Lower leg skin (tissue), 4 donors: ENCODE data around the gene AGL. TPM values are rescaled to one million over a fixed set of nuclear protein-coding genes. Genes with fewer than 3 reads are reported as not detected.

Experiments
- DNase-seq, 2 donors: peaks; one replicate each; pipeline ENCODE4 v3.0.0-alpha.2; 2019; ENCODE audit warnings: low spot score in 2 of 2
- H3K4me3 ChIP-seq: fragments of 200-600 bp; sonication (generic); 2 replicates; pipeline ENCODE4 v1.5.1; 2017; ENCODE audit warnings: mild to moderate bottlenecking, low read depth; ENCODE audit not compliant: poor library complexity, severe bottlenecking
- POLR2A ChIP-seq, 2 donors: fragments of 450-650 bp; IDR thresholded peaks; one replicate each; pipeline ENCODE4 v1.6.1; 2016 to 2017; ENCODE audit warnings: antibody characterized with exemption in 2 of 2, mild to moderate bottlenecking in 1 of 2, moderate library complexity in 1 of 2
- WGBS, 2 donors: methylation state at CpG; one replicate each; pipeline ENCODE4 v1.1.5; 2018; 5-methylcytosine and 5-hydroxymethylcytosine counted together
- intact Hi-C: fragments of 100-400 bp; cut with DNase I; formaldehyde crosslinking; loops from one replicate; pipeline ENCODE4 v1.15.0; 2023; ENCODE audit warnings: low total_unique reads
- total RNA-seq, 4 donors: library from RNA; depleted of rRNA; stranded (reverse); fragments of >200 nt; gene quantifications; one replicate each; pipeline ENCODE4 v1.1.0, GENCODE V29; 2016
- TF ChIP-seq, protein P1 (sequence below), 3 donors: fragments of 450-650 bp; IDR thresholded peaks; one replicate each; pipeline ENCODE4 v1.5.1; 2016; ENCODE audit warnings: antibody characterized with exemption in 3 of 3, mild to moderate bottlenecking in 3 of 3, moderate library complexity in 2 of 3

The AGL gene
- total RNA-seq, 4 donors from 2014 or later = 8.1 to 12.9 (median 8.8) TPM

DNA sequence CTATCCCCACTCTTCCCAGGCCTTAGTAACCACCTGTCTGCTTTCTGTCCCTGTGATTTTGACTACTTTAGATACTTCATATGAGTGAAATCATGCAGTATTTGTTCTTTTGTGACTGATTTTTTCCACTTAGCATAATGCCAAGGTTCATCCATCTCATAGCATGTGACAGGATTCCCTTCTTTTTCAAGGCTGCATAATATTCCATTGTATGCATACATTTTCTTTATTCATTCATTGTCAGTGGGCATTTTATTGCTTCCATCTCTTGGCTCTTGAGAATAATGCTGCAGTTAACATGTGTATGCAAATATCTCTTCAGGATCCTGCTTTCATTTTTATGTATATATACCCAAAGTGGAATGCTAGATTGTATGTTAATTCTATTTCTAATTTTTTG lies 56.4 kb downstream of the AGL start:
- intact Hi-C loops = no loop called here
- no peak overlapping the region for H3K4me3 ChIP-seq
- DNase-seq = no peak
- TF ChIP-seq, protein P1, sequence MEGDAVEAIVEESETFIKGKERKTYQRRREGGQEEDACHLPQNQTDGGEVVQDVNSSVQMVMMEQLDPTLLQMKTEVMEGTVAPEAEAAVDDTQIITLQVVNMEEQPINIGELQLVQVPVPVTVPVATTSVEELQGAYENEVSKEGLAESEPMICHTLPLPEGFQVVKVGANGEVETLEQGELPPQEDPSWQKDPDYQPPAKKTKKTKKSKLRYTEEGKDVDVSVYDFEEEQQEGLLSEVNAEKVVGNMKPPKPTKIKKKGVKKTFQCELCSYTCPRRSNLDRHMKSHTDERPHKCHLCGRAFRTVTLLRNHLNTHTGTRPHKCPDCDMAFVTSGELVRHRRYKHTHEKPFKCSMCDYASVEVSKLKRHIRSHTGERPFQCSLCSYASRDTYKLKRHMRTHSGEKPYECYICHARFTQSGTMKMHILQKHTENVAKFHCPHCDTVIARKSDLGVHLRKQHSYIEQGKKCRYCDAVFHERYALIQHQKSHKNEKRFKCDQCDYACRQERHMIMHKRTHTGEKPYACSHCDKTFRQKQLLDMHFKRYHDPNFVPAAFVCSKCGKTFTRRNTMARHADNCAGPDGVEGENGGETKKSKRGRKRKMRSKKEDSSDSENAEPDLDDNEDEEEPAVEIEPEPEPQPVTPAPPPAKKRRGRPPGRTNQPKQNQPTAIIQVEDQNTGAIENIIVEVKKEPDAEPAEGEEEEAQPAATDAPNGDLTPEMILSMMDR (IDR thresholded peaks at IDR 0.05) = no peak
- TF ChIP-seq POLR2A (IDR thresholded peaks at IDR 0.05) = no peak

DNA sequence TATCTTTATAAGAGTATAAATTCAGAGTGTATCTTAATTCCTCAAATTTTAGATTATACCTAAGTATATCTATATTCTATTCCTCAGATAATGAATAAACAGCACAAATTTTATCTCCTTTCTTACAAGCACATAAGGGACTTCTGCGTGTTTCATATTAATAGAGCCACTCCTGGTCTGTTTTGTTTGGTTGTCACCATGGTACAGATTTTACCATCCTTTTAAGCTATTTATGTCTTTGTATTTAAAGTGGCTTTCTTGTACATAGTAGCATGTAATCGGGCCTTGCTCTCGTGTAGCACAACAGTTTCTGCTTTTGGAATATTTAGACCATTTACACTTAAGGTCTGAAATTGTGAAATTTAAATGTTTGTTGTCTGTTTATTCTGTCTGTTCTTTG lies 67.1 kb downstream of the AGL start:
- WGBS, 2 donors = 80 to 89% methylated on average over 3 of the region's 3 CpGs
- intact Hi-C loops = no loop called here

DNA sequence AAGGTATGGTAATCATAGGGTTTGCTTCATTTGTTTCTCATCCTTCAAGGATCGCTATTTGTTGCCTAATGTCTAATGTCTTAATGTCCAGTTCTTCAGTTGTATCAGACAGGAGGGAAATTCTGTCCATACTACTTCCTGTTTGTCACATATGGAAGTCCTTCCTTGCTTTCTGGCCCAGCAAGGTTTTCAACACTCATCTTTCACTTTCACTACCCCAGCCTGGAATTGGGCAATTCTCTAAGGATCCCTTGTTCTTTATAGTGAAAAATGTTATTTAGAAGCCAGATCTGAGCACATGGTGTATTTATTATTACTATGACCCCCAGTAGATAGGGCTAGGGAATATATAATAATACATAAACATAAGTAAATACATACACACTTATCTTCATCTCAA lies 69.1 kb downstream of the AGL start:
- no peak for TF ChIP-seq POLR2A (IDR thresholded peaks at IDR 0.05)
- TF ChIP-seq, protein P1 (IDR thresholded peaks at IDR 0.05) = no peak
- H3K4me3 ChIP-seq = no peak overlapping the region
- no peak for DNase-seq
- 87% methylated on average over 1 of the region's 1 CpG for WGBS, 2 donors
- intact Hi-C loops = no loop called here

More for the DNA sequence above, 67.1 kb downstream of the AGL start:
- DNase-seq = no peak
- H3K4me3 ChIP-seq = no peak overlapping the region
- TF ChIP-seq, protein P1 (IDR thresholded peaks at IDR 0.05) = no peak
- TF ChIP-seq POLR2A (IDR thresholded peaks at IDR 0.05) = no peak

DNA sequence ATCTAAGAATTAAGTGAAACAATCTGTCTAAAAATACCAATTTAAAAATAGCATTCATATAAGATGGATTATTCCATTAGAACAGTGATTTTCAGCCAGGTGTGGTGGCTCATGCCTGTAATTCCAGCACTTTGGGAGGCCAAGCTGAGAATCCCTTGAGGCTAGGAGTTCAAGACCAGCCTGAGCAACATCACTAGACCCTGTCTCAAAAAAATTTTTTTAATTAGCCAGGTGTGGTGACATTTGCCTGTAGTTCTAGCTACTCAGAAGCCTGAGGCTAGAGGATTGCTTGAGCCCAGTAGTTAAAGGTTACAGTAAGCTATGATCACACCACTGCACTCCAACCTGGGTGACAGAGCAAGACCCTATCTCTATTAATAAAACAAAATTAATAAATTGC lies 84.6 kb downstream of the AGL start:
- H3K4me3 ChIP-seq = no peak overlapping the region
- intact Hi-C loops = no loop called here
- TF ChIP-seq POLR2A (IDR thresholded peaks at IDR 0.05) = no peak
- TF ChIP-seq, protein P1 (IDR thresholded peaks at IDR 0.05) = no peak

DNA sequence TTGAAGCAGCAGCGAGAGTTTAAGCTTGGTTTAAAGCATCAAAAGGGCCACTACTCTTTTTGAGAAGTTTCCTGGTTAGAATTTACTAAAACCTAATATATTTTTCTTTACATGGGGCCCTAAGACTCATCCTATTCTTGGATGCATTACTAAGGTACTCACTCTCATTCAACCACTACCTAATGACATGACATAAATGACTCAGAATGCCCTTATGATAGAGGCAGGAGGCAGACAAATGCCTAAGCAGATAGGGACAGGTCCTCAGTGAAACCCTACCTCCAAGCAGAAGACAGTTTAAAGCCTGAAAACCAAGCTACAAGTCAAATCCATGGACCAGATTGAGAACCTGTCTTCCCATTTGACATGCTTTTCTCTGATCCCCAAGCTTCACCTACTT lies 85.4 kb downstream of the AGL start:
- intact Hi-C loops = no loop called here
- H3K4me3 ChIP-seq = no peak overlapping the region
- WGBS, 2 donors = 93 to 95% methylated on average over 1 of the region's 1 CpG
- no peak for TF ChIP-seq POLR2A (IDR thresholded peaks at IDR 0.05)
- TF ChIP-seq, protein P1 (IDR thresholded peaks at IDR 0.05) = no peak
- no peak for DNase-seq

More for the DNA sequence above, 84.6 kb downstream of the AGL start:
- no peak for DNase-seq

DNA sequence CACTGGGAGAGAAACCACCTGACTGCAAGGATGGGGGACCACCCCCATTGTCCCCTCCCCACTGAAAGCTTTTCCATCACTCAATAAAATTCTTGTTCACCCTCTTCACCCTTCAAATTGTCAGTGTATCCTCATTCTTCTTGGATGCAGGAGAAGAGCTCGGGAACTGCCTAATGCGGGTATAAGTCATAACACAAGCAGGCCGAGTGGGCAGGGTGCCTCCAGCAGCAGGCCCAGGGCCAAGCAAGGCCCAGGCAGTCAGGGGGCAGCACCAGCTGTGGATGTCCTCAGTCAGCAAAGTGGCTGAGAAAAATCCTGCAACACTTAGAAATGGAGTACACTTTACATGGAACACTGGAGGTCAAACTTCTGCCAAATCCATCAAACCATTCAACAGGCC lies 85.9 kb downstream of the AGL start:
- TF ChIP-seq, protein P1 (IDR thresholded peaks at IDR 0.05) = no peak
- TF ChIP-seq POLR2A (IDR thresholded peaks at IDR 0.05) = no peak
- H3K4me3 ChIP-seq = no peak overlapping the region
- DNase-seq = no peak
- intact Hi-C loops = no loop called here
- 92 to 99% methylated on average over 3 of the region's 3 CpGs for WGBS, 2 donors
